ENCODE measurements around the gene CEACAM16. TPM values are rescaled to one million over a fixed set of nuclear protein-coding genes. Genes with fewer than 3 reads are reported as not detected.
"Not testable (repeated sequence)": the region's sequence is repeated elsewhere in the genome, so short reads cannot be mapped to it uniquely, and the experiment has no call there.

CEACAM16 gene
- polyA plus RNA-seq, 1 donor from 2014 or later: not detected

- H3K9ac ChIP-seq (ENCODE audit: low read length): no peak overlapping the region
- H3K27me3 ChIP-seq (ENCODE audit: insufficient read depth, low read depth, low read length): no peaks in the 10 kb centered on the region
- H3K9me3 ChIP-seq (ENCODE audit: low read length): no peaks in the 10 kb centered on the region
- TF ChIP-seq EZH2 (IDR thresholded peaks at IDR 0.05; ENCODE audit: borderline replicate concordance, insufficient read depth, low read length, poor library complexity, severe bottlenecking) (no peak), CTCF (IDR thresholded peaks at IDR 0.05; ENCODE audit: poor library complexity, severe bottlenecking) (no peak), SMC3 (conservative IDR thresholded peaks at IDR 0.05; ENCODE audit: poor library complexity) (no peak), POLR2AphosphoS5 (IDR thresholded peaks at IDR 0.05) (no peak), EP300 (conservative IDR thresholded peaks at IDR 0.05; ENCODE audit: poor library complexity, severe bottlenecking) (no peak), MXI1 (conservative IDR thresholded peaks at IDR 0.05; ENCODE audit: poor library complexity, severe bottlenecking) (no peak), TAF1 (IDR thresholded peaks at IDR 0.05; ENCODE audit: low read depth) (no peak), RAD21 (conservative IDR thresholded peaks at IDR 0.05) (no peak)
- TF ChIP-seq, protein P1, sequence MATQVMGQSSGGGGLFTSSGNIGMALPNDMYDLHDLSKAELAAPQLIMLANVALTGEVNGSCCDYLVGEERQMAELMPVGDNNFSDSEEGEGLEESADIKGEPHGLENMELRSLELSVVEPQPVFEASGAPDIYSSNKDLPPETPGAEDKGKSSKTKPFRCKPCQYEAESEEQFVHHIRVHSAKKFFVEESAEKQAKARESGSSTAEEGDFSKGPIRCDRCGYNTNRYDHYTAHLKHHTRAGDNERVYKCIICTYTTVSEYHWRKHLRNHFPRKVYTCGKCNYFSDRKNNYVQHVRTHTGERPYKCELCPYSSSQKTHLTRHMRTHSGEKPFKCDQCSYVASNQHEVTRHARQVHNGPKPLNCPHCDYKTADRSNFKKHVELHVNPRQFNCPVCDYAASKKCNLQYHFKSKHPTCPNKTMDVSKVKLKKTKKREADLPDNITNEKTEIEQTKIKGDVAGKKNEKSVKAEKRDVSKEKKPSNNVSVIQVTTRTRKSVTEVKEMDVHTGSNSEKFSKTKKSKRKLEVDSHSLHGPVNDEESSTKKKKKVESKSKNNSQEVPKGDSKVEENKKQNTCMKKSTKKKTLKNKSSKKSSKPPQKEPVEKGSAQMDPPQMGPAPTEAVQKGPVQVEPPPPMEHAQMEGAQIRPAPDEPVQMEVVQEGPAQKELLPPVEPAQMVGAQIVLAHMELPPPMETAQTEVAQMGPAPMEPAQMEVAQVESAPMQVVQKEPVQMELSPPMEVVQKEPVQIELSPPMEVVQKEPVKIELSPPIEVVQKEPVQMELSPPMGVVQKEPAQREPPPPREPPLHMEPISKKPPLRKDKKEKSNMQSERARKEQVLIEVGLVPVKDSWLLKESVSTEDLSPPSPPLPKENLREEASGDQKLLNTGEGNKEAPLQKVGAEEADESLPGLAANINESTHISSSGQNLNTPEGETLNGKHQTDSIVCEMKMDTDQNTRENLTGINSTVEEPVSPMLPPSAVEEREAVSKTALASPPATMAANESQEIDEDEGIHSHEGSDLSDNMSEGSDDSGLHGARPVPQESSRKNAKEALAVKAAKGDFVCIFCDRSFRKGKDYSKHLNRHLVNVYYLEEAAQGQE (IDR thresholded peaks at IDR 0.05; ENCODE audit: borderline replicate concordance): no peak
- H3K4me3 ChIP-seq (ENCODE audit: low read length): no peak overlapping the region
- no peaks in the 10 kb centered on the region for H4K20me1 ChIP-seq (ENCODE audit: insufficient read depth)
- H3F3A ChIP-seq (ENCODE audit: insufficient read depth, low read length, poor library complexity, severe bottlenecking): no peaks in the 10 kb centered on the region
- H2AFZ ChIP-seq (ENCODE audit: low read depth, low read length): no peak overlapping the region
- H3K27ac ChIP-seq (ENCODE audit: low read length): no peak overlapping the region
- H3K79me2 ChIP-seq (replicated peaks; ENCODE audit: insufficient read depth, low read length): no peaks in the 10 kb centered on the region
- H3K9me2 ChIP-seq (ENCODE audit: insufficient read depth, low read length): no peaks in the 10 kb centered on the region
- H3K36me3 ChIP-seq (ENCODE audit: insufficient read depth, low read length): no peaks in the 10 kb centered on the region
- no peak overlapping the region for H3K4me2 ChIP-seq (ENCODE audit: low read length)
Observed at GRCh38 chr19:44718441-44719261, 19.7 kb downstream of the CEACAM16 start.

DNA sequence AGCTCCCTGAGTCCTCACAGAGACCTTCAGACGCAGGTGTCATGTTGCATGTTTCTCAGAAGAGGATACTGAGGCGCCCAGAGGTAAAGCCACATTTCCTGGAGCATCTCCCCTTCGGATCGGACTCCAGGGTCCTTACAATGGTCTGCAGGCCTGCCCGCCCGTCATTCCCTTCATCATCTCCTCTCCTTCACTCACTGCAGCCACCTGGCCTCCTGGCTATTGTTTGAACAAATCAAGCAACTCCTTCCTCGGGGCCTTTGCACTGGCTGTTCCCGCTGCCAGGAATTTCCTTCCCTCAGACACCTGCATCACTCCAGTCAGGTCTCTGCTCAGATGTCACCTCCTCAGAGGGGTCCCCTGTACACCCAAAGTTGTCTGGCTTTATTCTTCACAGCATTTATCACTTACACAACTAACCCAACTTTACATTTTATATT is 20.3 kb downstream of the CEACAM16 start:
- Histone ChIP-seq H3K4me2 (ENCODE audit: low read length) (no peak overlapping the region), H3K9me2 (ENCODE audit: insufficient read depth, low read length) (no peaks in the 10 kb centered on the region), H4K20me1 (ENCODE audit: insufficient read depth) (no peaks in the 10 kb centered on the region), H3K79me2 (replicated peaks; ENCODE audit: insufficient read depth, low read length) (no peaks in the 10 kb centered on the region), H3K36me3 (ENCODE audit: insufficient read depth, low read length) (no peaks in the 10 kb centered on the region), H3K9ac (ENCODE audit: low read length) (no peak overlapping the region), H3K27ac (ENCODE audit: low read length) (no peak overlapping the region), H3K9me3 (ENCODE audit: low read length) (no peaks in the 10 kb centered on the region), H2AFZ (ENCODE audit: low read depth, low read length) (no peak overlapping the region), H3K4me3 (ENCODE audit: low read length) (no peak overlapping the region), H3K27me3 (ENCODE audit: insufficient read depth, low read depth, low read length) (no peaks in the 10 kb centered on the region), H3F3A (ENCODE audit: insufficient read depth, low read length, poor library complexity, severe bottlenecking) (no peaks in the 10 kb centered on the region)
- TF ChIP-seq, protein P1 (IDR thresholded peaks at IDR 0.05; ENCODE audit: borderline replicate concordance): no peak
- TF ChIP-seq CTCF (IDR thresholded peaks at IDR 0.05; ENCODE audit: poor library complexity, severe bottlenecking): no peak
- no peak for TF ChIP-seq POLR2AphosphoS5 (IDR thresholded peaks at IDR 0.05)
- TF ChIP-seq RAD21 (conservative IDR thresholded peaks at IDR 0.05): no peak
- TF ChIP-seq TAF1 (IDR thresholded peaks at IDR 0.05; ENCODE audit: low read depth): no peak
- no peak for TF ChIP-seq MXI1 (conservative IDR thresholded peaks at IDR 0.05; ENCODE audit: poor library complexity, severe bottlenecking)
- TF ChIP-seq SMC3 (conservative IDR thresholded peaks at IDR 0.05; ENCODE audit: poor library complexity): no peak
- no peak for TF ChIP-seq EP300 (conservative IDR thresholded peaks at IDR 0.05; ENCODE audit: poor library complexity, severe bottlenecking)

- H2AFZ ChIP-seq (ENCODE audit: low read depth, low read length); H3K9me2 ChIP-seq (ENCODE audit: insufficient read depth, low read length); H3K9ac ChIP-seq (ENCODE audit: low read length); H3K27me3 ChIP-seq (ENCODE audit: insufficient read depth, low read depth, low read length); H3K9me3 ChIP-seq (ENCODE audit: low read length); H3K79me2 ChIP-seq (replicated peaks; ENCODE audit: insufficient read depth, low read length); H3F3A ChIP-seq (ENCODE audit: insufficient read depth, low read length, poor library complexity, severe bottlenecking); H3K4me2 ChIP-seq (ENCODE audit: low read length); H3K4me3 ChIP-seq (ENCODE audit: low read length); H4K20me1 ChIP-seq (ENCODE audit: insufficient read depth); H3K27ac ChIP-seq (ENCODE audit: low read length); H3K36me3 ChIP-seq (ENCODE audit: insufficient read depth, low read length): not testable (repeated sequence)
Observed at GRCh38 chr19:44720396-44720795, 21.4 kb downstream of the CEACAM16 start.
